Activated CD8-positive, alpha-beta memory T cell treated with anti-CD3 and anti-CD28 coated beads, Interleukin-2, amount 50 U/mL, for 24 hours (primary cell): Measurements from ENCODE around the gene SLC35B2.
A peak's percentile ranks its signal among the peaks of the same experiment; 100 is the strongest.

Experiments used
- DNase-seq: peaks from one replicate; pipeline ENCODE4 v3.0.0-alpha.2; 2020; ENCODE audit errors: extremely low read depth

SLC35B2 gene

GRCh38 chr6:44222486-44223318 lies 34.6 kb downstream of the SLC35B2 start:
- DNase-seq, result no peak

- DNase-seq, result no peak
These were observed 35.4 kb downstream of the SLC35B2 start for GRCh38 chr6:44221961-44222335.

- peak; percentile 35 for DNase-seq
These were observed 35.9 kb downstream of the SLC35B2 start for GRCh38 chr6:44221291-44221960.

- DNase-seq, result no peak
These were observed 36.4 kb downstream of the SLC35B2 start for GRCh38 chr6:44220913-44221290.

GRCh38 chr6:44219815-44220784 lies 37.2 kb downstream of the SLC35B2 start:
- DNase-seq, result no peak

GRCh38 chr6:44219053-44219814 lies 38.1 kb downstream of the SLC35B2 start:
- DNase-seq, result no peak

GRCh38 chr6:44217332-44218143 lies 39.8 kb downstream of the SLC35B2 start:
- no peak for DNase-seq

GRCh38 chr6:44216677-44217331 lies 40.5 kb downstream of the SLC35B2 start, which contains the start of gene MYMX:
Gene MYMX (plus strand): TSS chr6:44216926. CDS start chr6:44217472, 546 bp downstream.
- DNase-seq, result no peak

- no peak for DNase-seq
These were observed 43.0 kb downstream of the SLC35B2 start for GRCh38 chr6:44214307-44214706.

GRCh38 chr6:44211284-44211683 lies 46.0 kb downstream of the SLC35B2 start:
- no peak for DNase-seq

GRCh38 chr6:44207966-44208365 lies 49.4 kb downstream of the SLC35B2 start:
- DNase-seq, result no peak
